Stimulated activated memory B cell treated with anti-CD40 and anti-IgM and Interleukin-4, amounts not matched to agents 10 μg/mL and 1 μg/mL and 100 μg/mL, for 72 hours (primary cell): ENCODE measurements around the gene NCEH1.

Experiments
- ATAC-seq: fragments of 150-1000 bp; cut with Tn5 transposase; 2 replicates; pipeline ENCODE4 v1.10.0; 2021
- H3K27ac Mint-ChIP-seq: one replicate; pipeline ENCODE4 v1.8.0; 2022; ENCODE audit warnings: mild to moderate bottlenecking, mixed read lengths
- H3K27me3 Mint-ChIP-seq: one replicate; pipeline ENCODE4 v1.8.0; 2022; ENCODE audit warnings: mixed read lengths
- H3K36me3 Mint-ChIP-seq: one replicate; pipeline ENCODE4 v1.8.0; 2022; ENCODE audit warnings: mixed read lengths
- H3K4me1 Mint-ChIP-seq: one replicate; pipeline ENCODE4 v1.8.0; 2022; ENCODE audit warnings: mixed read lengths
- H3K4me3 Mint-ChIP-seq: one replicate; pipeline ENCODE4 v1.8.0; 2022; ENCODE audit warnings: mild to moderate bottlenecking, moderate library complexity, mixed read lengths
- H3K9me3 Mint-ChIP-seq: one replicate; pipeline ENCODE4 v1.8.0; 2022; ENCODE audit warnings: mixed read lengths

NCEH1 gene

DNA sequence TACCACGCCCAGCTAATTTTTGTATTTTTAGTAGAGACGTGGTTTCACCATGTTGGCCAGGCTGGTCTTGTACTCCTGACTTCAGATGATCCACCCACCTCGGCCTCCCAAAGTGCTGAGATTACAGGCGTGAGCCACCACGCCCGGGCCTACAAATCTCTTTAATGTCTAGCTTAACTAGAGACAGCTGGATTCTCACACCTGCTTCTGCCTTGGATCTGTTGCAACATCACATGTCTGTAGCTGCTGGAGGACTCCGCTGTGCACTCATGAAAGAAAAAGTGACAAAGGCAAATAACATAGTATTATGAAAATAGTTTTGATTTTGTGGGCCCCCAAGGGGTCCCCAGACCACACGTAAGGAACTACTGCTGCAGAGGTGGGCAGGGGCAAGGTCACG is 85.9 kb downstream of the NCEH1 start:
- H3K9me3 Mint-ChIP-seq: no peaks in the 10 kb centered on the region
- no peak overlapping the region for H3K4me3 Mint-ChIP-seq
- H3K36me3 Mint-ChIP-seq: peaks cover 9% of the 10 kb centered on the region
- ATAC-seq: no peak
- no peak overlapping the region for H3K27ac Mint-ChIP-seq
- no peaks in the 10 kb centered on the region for H3K4me1 Mint-ChIP-seq
- H3K27me3 Mint-ChIP-seq: no peaks in the 10 kb centered on the region

- no peak overlapping the region for H3K27ac Mint-ChIP-seq
- no peak overlapping the region for H3K4me3 Mint-ChIP-seq
- H3K27me3 Mint-ChIP-seq: no peaks in the 10 kb centered on the region
- H3K9me3 Mint-ChIP-seq: no peaks in the 10 kb centered on the region
- ATAC-seq: no peak
- H3K4me1 Mint-ChIP-seq: no peaks in the 10 kb centered on the region
- no peaks in the 10 kb centered on the region for H3K36me3 Mint-ChIP-seq
These were observed 87.8 kb downstream of the NCEH1 start for GRCh38 chr3:172622916-172623700.

GRCh38 chr3:172622156-172622555 is 88.7 kb downstream of the NCEH1 start:
- no peak overlapping the region for H3K4me3 Mint-ChIP-seq
- no peak overlapping the region for H3K27ac Mint-ChIP-seq
- no peaks in the 10 kb centered on the region for H3K36me3 Mint-ChIP-seq
- no peak for ATAC-seq
- no peaks in the 10 kb centered on the region for H3K4me1 Mint-ChIP-seq
- no peaks in the 10 kb centered on the region for H3K27me3 Mint-ChIP-seq
- no peaks in the 10 kb centered on the region for H3K9me3 Mint-ChIP-seq

GRCh38 chr3:172617976-172618375 is 92.9 kb downstream of the NCEH1 start:
- Mint-ChIP-seq H3K4me3 (no peak overlapping the region), H3K27me3 (no peaks in the 10 kb centered on the region), H3K9me3 (no peaks in the 10 kb centered on the region), H3K4me1 (peaks cover 11% of the 10 kb centered on the region), H3K36me3 (peaks cover 5% of the 10 kb centered on the region), H3K27ac (no peak overlapping the region)
- ATAC-seq: no peak

GRCh38 chr3:172617013-172617706 is 93.7 kb downstream of the NCEH1 start:
- peaks cover 5% of the 10 kb centered on the region for H3K36me3 Mint-ChIP-seq
- no peak overlapping the region for H3K4me3 Mint-ChIP-seq
- no peak for ATAC-seq
- H3K27ac Mint-ChIP-seq: no peak overlapping the region
- H3K9me3 Mint-ChIP-seq: no peaks in the 10 kb centered on the region
- peaks cover 11% of the 10 kb centered on the region for H3K4me1 Mint-ChIP-seq
- H3K27me3 Mint-ChIP-seq: no peaks in the 10 kb centered on the region

DNA sequence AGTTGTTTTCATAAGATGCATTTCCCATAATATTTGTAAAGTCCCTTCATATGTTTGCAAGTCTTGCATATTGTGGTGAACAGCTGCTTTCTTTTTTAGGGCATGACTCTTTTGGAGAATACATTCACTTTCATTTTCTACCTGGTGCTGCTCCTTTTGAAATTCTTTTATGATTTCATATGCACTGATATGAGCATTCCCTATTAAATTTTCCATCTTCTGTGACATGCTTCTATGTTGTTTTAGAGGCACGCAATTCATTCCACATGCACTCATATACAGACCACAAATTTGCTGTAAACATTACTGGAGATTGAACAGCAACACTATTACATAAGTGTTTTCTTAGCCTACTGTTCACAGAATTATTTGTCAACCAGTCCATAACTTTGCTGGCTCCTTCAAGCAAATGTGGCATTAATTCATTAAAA is 94.8 kb downstream of the NCEH1 start:
- Mint-ChIP-seq H3K4me3 (no peak overlapping the region), H3K4me1 (peaks cover 11% of the 10 kb centered on the region), H3K36me3 (peaks cover 5% of the 10 kb centered on the region), H3K27me3 (no peaks in the 10 kb centered on the region), H3K9me3 (no peaks in the 10 kb centered on the region), H3K27ac (no peak overlapping the region)
- ATAC-seq: no peak

DNA sequence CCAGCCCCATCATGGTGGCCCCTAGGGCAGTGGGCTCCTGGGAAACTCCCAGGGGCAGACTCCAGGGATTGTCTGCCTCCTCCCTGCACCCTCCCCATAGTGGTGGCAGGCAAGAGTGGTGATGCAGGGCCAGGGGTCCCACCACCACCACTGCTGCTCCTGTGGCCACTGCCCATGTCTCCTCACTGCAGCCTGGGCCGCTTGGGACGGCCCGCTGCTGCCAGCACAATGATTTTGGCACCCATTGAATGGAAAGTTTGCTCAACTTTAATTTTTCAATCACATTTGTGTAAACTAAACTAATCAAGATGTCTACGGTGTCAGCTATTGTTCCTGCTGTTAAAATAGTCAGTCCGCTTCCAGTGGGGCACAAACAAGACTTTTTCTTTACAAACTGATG is 95.6 kb downstream of the NCEH1 start:
- peaks cover 11% of the 10 kb centered on the region for H3K4me1 Mint-ChIP-seq
- peaks cover 5% of the 10 kb centered on the region for H3K9me3 Mint-ChIP-seq
- no peaks in the 10 kb centered on the region for H3K27me3 Mint-ChIP-seq
- ATAC-seq: no peak
- H3K27ac Mint-ChIP-seq: no peak overlapping the region
- H3K36me3 Mint-ChIP-seq: peaks cover 5% of the 10 kb centered on the region
- H3K4me3 Mint-ChIP-seq: no peak overlapping the region

GRCh38 chr3:172614340-172615274 is 96.3 kb downstream of the NCEH1 start:
- H3K9me3 Mint-ChIP-seq: peaks cover 5% of the 10 kb centered on the region
- no peak overlapping the region for H3K4me3 Mint-ChIP-seq
- peaks cover 5% of the 10 kb centered on the region for H3K36me3 Mint-ChIP-seq
- H3K27me3 Mint-ChIP-seq: no peaks in the 10 kb centered on the region
- no peak for ATAC-seq
- H3K4me1 Mint-ChIP-seq: peaks cover 11% of the 10 kb centered on the region
- H3K27ac Mint-ChIP-seq: no peak overlapping the region

GRCh38 chr3:172613845-172614244 is 97.0 kb downstream of the NCEH1 start:
- ATAC-seq: no peak
- Mint-ChIP-seq H3K27me3 (no peaks in the 10 kb centered on the region), H3K4me1 (peaks cover 11% of the 10 kb centered on the region), H3K9me3 (peaks cover 5% of the 10 kb centered on the region), H3K36me3 (peaks cover 5% of the 10 kb centered on the region), H3K27ac (no peak overlapping the region), H3K4me3 (no peak overlapping the region)

GRCh38 chr3:172612871-172613678 is 97.8 kb downstream of the NCEH1 start:
- Mint-ChIP-seq H3K27me3 (no peaks in the 10 kb centered on the region), H3K4me1 (peaks cover 11% of the 10 kb centered on the region), H3K4me3 (no peak overlapping the region), H3K9me3 (peaks cover 5% of the 10 kb centered on the region), H3K36me3 (peaks cover 5% of the 10 kb centered on the region), H3K27ac (no peak overlapping the region)
- ATAC-seq: no peak

GRCh38 chr3:172609750-172610149 is 101.1 kb downstream of the NCEH1 start:
- Mint-ChIP-seq H3K27me3 (peaks cover 9% of the 10 kb centered on the region), H3K36me3 (no peaks in the 10 kb centered on the region), H3K27ac (no peak overlapping the region), H3K4me1 (no peaks in the 10 kb centered on the region), H3K9me3 (peaks cover 5% of the 10 kb centered on the region), H3K4me3 (no peak overlapping the region)
- no peak for ATAC-seq

DNA sequence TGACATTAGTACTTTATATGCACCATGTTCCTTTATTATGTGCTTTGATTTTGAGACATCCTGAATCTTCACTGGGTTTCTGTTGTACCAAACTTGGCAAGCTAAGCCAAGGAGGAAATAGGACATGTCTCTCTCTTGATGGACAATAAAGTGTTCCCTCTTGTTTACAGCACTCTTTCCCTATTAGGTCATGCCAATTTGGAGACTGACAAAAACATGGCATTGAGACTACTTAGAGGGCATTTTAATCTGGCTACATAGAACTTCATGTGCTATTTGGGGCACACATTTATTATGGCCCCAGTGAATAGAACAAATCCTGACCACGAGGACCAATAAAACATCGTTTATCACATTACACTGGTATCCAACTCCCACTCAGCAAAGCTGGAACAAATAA is 102.3 kb downstream of the NCEH1 start:
- no peak overlapping the region for H3K4me3 Mint-ChIP-seq
- H3K27ac Mint-ChIP-seq: no peak overlapping the region
- peaks cover 12% of the 10 kb centered on the region for H3K27me3 Mint-ChIP-seq
- ATAC-seq: no peak
- no peaks in the 10 kb centered on the region for H3K4me1 Mint-ChIP-seq
- no peaks in the 10 kb centered on the region for H3K36me3 Mint-ChIP-seq
- peaks cover 5% of the 10 kb centered on the region for H3K9me3 Mint-ChIP-seq

DNA sequence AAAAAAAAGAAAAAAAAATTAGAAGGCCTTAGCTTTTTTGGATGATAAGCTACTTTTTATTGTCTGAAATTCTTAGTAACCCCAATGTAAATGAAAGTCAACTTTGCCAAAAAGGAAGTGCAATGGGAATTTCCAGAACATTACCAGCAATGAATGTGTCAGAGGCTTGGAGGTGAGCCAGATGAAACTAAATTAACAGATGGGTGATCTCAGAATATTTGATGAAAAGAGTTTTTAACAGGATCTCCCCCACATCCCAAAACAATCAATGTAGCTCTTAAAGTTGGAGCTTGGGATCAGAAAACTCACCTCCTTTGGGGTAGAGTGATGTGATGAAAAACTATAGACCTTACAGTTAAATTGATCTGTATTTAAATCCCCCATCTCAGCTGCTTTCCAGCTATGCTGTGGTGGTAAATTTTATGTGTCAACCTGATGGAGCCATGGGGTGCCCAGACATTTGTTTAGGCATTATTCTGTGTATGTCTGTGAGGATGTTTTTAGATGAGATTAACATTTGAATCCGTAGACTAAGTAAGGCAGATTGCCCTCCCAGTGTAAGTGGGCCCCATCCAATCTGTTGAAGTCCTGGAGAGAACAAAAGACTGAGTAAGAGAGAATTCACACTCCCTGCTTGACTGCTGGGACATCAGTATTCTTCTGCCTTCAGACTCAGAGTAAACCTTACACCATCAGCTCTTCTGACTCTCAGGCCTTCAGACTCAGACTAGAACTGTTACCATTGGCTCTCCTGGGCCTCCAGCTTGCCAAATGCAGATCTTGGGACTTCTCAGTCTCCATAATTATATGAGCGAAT is 103.4 kb downstream of the NCEH1 start:
- peaks cover 12% of the 10 kb centered on the region for H3K27me3 Mint-ChIP-seq
- H3K4me3 Mint-ChIP-seq: no peak overlapping the region
- no peaks in the 10 kb centered on the region for H3K4me1 Mint-ChIP-seq

GRCh38 chr3:172606021-172606420 is 104.8 kb downstream of the NCEH1 start:
- Mint-ChIP-seq H3K9me3 (peaks cover 5% of the 10 kb centered on the region), H3K4me1 (no peaks in the 10 kb centered on the region)
- no peak for ATAC-seq

More for the DNA sequence above, 103.4 kb downstream of the NCEH1 start:
- no peaks in the 10 kb centered on the region for H3K36me3 Mint-ChIP-seq
- ATAC-seq: no peak
- no peak overlapping the region for H3K27ac Mint-ChIP-seq
- peaks cover 5% of the 10 kb centered on the region for H3K9me3 Mint-ChIP-seq

More at GRCh38 chr3:172606021-172606420, 104.8 kb downstream of the NCEH1 start:
- Mint-ChIP-seq H3K4me3 (no peak overlapping the region), H3K36me3 (no peaks in the 10 kb centered on the region), H3K27ac (no peak overlapping the region), H3K27me3 (peaks cover 12% of the 10 kb centered on the region)
